Measurements from ENCODE around the gene MAPRE2.
A peak's percentile ranks its signal among the peaks of the same experiment; 100 is the strongest.

MAPRE2 gene
- 57.7 to 70.4 reads per million in 2 experiments for total RNA-seq

GRCh38 chr18:35040988-35041814 lies at the start of gene MAPRE2:
MAPRE2 (plus strand) TSS chr18:35041413; CDS start chr18:35041540, 127 bp downstream.
- DNase-seq (ENCODE audit: low read depth) = peak; percentile 99

- no peak for DNase-seq (ENCODE audit: low read depth)
Observed at GRCh38 chr18:34991561-34991960, 49.7 kb upstream of the MAPRE2 start.

- DNase-seq (ENCODE audit: low read depth) = no peak
Observed at GRCh38 chr18:34993289-34993688, 47.9 kb upstream of the MAPRE2 start.

- no peak for DNase-seq (ENCODE audit: low read depth)
Observed at GRCh38 chr18:34995746-34996145, 45.5 kb upstream of the MAPRE2 start.

- DNase-seq (ENCODE audit: low read depth) = no peak
Observed at GRCh38 chr18:34998661-34999060, 42.6 kb upstream of the MAPRE2 start.

GRCh38 chr18:34999756-35000289 lies 41.4 kb upstream of the MAPRE2 start:
- no peak for DNase-seq (ENCODE audit: low read depth)

- DNase-seq (ENCODE audit: low read depth) = no peak
Observed at GRCh38 chr18:35000457-35000856, 40.8 kb upstream of the MAPRE2 start.

GRCh38 chr18:35002120-35002519 lies 39.1 kb upstream of the MAPRE2 start:
- no peak for DNase-seq (ENCODE audit: low read depth)

- no peak for DNase-seq (ENCODE audit: low read depth)
Observed at GRCh38 chr18:35005963-35006577, 35.1 kb upstream of the MAPRE2 start.

GRCh38 chr18:35010156-35010555 lies 31.1 kb upstream of the MAPRE2 start:
- DNase-seq (ENCODE audit: low read depth) = no peak

- DNase-seq (ENCODE audit: low read depth) = no peak
Observed at GRCh38 chr18:35010993-35011392, 30.2 kb upstream of the MAPRE2 start.

GRCh38 chr18:35019933-35020332 lies 21.3 kb upstream of the MAPRE2 start:
- DNase-seq (ENCODE audit: low read depth) = no peak

- no peak for DNase-seq (ENCODE audit: low read depth)
Observed at GRCh38 chr18:35022426-35023001, 18.7 kb upstream of the MAPRE2 start.

GRCh38 chr18:35024196-35024595 lies 17.0 kb upstream of the MAPRE2 start:
- DNase-seq (ENCODE audit: low read depth) = no peak

GRCh38 chr18:35024965-35025364 lies 16.2 kb upstream of the MAPRE2 start:
- no peak for DNase-seq (ENCODE audit: low read depth)

- no peak for DNase-seq (ENCODE audit: low read depth)
Observed at GRCh38 chr18:35026407-35027061, 14.7 kb upstream of the MAPRE2 start.

GRCh38 chr18:35027206-35027605 lies 14.0 kb upstream of the MAPRE2 start:
- no peak for DNase-seq (ENCODE audit: low read depth)

GRCh38 chr18:35028536-35028935 lies 12.7 kb upstream of the MAPRE2 start:
- DNase-seq (ENCODE audit: low read depth) = no peak

- no peak for DNase-seq (ENCODE audit: low read depth)
Observed at GRCh38 chr18:35029103-35029502, 12.1 kb upstream of the MAPRE2 start.

- DNase-seq (ENCODE audit: low read depth) = no peak
Observed at GRCh38 chr18:35029770-35030169, 11.4 kb upstream of the MAPRE2 start.

GRCh38 chr18:35030277-35030989 lies 10.8 kb upstream of the MAPRE2 start:
- no peak for DNase-seq (ENCODE audit: low read depth)

- no peak for DNase-seq (ENCODE audit: low read depth)
Observed at GRCh38 chr18:35032113-35032512, 9.1 kb upstream of the MAPRE2 start.

Measured in T follicular helper cell (primary cell).